AG04449 (cell line): ENCODE results near the gene BANP.
"Not testable (repeated sequence)": the region's sequence is repeated elsewhere in the genome, so short reads cannot be mapped to it uniquely, and the experiment has no call there.

Experiments
- CTCF ChIA-PET: fragments of 350-600 bp; formaldehyde crosslinking; extraction: SDS; loops from one replicate; lab custom pipeline; 2021; ENCODE audit warnings: antibody characterized with exemption; lab: Yijun Ruan, JAX
- POLR2A ChIA-PET: fragments of 400-600, 350-600 bp; formaldehyde crosslinking; extraction: SDS; loops from one replicate; lab custom pipeline; 2020; ENCODE audit warnings: antibody characterized with exemption, inconsistent platforms; lab: Yijun Ruan, JAX
- DNase-seq: peaks from one replicate; pipeline ENCODE4 v3.0.0-alpha.2; 2010; ENCODE audit warnings: low read depth, low spot score
- H3K4me3 ChIP-seq: 2 replicates; pipeline ENCODE4 v1.5.1; 2011; ENCODE audit warnings: low read depth, mild to moderate bottlenecking, control low read depth, low read length
- TF ChIP-seq, protein P1 (sequence below): IDR thresholded peaks from one replicate; pipeline ENCODE4 v1.5.1; 2011; ENCODE audit warnings: mild to moderate bottlenecking, moderate library complexity, low read length, control low read depth, inconsistent platforms; ENCODE audit not compliant: insufficient read depth; ENCODE audit errors: missing control alignments

The BANP gene

DNA sequence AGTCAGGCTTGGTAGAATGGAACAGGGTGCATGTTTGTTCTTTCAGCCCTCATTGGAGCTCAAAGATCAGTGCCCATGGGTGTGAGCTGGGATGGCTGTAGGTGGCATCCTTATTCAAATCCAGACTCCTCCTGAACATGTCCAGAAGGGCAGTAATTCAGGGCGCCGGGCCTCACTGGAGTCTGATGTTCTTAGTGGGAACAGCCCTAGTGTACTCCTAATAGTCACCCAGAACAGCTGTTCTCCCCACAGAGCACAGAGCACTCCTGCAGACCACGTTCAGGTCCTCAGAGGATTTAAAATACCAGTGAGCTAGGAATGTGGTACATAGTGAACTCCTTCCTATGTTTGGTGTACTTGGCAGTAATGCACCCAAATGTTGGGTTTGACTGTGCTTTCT is 96.2 kb downstream of the BANP start:
- TF ChIP-seq, protein P1, sequence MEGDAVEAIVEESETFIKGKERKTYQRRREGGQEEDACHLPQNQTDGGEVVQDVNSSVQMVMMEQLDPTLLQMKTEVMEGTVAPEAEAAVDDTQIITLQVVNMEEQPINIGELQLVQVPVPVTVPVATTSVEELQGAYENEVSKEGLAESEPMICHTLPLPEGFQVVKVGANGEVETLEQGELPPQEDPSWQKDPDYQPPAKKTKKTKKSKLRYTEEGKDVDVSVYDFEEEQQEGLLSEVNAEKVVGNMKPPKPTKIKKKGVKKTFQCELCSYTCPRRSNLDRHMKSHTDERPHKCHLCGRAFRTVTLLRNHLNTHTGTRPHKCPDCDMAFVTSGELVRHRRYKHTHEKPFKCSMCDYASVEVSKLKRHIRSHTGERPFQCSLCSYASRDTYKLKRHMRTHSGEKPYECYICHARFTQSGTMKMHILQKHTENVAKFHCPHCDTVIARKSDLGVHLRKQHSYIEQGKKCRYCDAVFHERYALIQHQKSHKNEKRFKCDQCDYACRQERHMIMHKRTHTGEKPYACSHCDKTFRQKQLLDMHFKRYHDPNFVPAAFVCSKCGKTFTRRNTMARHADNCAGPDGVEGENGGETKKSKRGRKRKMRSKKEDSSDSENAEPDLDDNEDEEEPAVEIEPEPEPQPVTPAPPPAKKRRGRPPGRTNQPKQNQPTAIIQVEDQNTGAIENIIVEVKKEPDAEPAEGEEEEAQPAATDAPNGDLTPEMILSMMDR = no peak
- no peak for DNase-seq
- POLR2A ChIA-PET = no interaction called here
- CTCF ChIA-PET = no interaction called here
- H3K4me3 ChIP-seq = no peak overlapping the region

DNA sequence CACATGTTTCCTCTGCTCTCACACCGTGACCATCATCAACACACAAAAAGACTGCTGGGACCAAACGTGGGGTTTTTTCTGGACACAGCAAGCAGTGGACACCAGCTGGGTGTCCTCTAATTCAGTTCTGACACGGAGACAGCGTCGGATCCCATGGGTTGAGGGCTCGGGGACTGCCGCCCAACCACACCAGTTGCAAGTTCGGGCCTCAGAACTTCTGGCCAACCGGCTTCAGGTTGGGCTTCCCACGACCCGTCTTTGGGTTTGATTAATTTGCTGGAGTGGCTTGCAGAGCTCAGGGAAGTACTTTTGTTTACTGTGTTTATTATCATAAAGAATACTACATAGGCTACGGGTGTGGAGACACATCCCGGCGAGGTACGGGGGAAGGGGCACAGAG is 97.8 kb downstream of the BANP start:
- H3K4me3 ChIP-seq = no peak overlapping the region
- ChIA-PET POLR2A (no interaction called here), CTCF (no interaction called here)
- TF ChIP-seq, protein P1 = no peak
- no peak for DNase-seq

DNA sequence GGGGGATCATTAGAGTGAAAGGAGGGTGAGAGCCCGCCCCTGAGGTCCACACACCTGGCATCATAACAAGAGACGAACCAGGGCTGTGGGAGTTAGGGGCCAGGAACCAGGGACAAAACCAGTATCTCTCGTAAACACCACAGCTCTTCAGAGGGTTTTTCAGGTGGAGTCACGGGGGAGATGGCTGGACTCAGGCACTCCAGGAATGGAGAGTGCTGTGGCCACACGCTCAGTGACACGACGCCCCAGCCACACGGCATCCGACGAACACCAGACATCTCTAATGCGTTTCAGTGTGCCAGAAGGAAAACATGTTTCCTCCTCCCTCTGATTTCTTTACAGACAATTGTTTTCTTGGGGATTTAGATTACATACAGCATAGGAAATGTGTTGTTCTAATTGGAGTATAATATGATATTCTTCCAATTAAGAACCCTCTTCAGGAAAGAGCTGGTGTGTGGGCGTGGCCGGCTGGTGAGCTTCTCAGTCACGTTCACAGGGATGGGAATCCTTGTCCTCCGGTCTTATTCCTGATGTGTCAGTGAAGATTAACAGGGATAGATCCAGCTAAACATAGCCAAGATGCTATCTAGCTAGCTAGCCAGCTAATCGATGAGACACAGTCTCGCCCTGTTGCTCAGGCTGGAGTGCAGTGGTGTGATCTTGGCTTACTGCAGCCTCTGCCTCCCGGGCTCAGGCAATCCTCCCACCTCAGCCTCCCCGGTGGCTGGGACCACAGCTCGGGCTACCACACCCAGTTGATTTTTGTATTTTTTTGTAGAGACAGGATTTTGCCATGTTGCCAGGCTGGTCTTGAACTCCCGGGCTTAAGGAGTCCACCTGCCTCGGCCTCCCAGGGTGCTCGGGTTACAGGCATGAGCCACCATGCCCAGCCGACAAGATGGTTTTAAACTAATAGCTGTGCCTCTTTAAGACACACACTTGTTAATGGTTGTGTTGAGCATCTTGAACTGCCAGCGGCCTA is 98.6 kb downstream of the BANP start:
- TF ChIP-seq, protein P1 = no peak
- no peak overlapping the region for H3K4me3 ChIP-seq
- DNase-seq = no peak
- POLR2A ChIA-PET = no interaction called here
- CTCF ChIA-PET = interaction anchor here (1.8 kb wide), 2 partner anchors 11 to 14 kb away, joined by 4 to 5 read pairs; no protein-coding TSS in a partner anchor

DNA sequence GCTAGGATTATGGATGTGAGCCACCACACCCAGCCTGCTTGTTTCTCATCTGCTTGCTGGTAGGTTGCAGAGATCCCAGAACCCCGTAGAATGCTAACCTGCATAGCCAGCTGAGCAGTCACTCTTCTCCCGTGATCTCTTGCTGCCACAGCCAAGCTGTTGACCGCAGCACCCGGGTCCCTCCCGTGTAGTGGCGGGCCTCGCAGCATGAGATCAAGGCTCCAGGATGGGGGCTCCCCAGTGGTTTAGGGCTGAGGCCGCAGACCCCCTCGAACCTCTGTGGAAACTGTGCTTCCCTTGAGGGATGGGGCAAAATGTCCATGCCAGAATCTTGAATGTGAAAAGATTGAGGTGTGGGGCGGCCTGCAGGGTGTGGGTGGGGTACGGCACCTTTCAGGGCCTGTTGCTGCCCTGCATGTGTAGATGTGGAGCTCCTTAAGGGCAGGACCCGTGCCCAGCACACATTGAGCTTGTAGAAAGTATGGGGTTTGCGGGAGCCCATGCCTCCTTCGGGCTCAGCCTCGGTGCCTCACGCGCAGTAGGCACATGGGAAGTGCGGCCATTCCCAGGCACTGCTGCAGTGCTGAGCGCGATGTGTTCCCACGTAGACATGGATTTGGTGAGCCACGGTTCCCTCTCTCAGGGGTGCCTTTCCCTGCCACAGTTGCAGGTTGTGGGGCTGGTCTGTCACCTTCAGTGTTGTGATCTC is 99.9 kb downstream of the BANP start:
- TF ChIP-seq, protein P1 = no peak
- CTCF ChIA-PET = interaction anchor here (1.8 kb wide), 2 partner anchors 10 to 12 kb away, joined by 4 to 5 read pairs; no protein-coding TSS in a partner anchor
- H3K4me3 ChIP-seq = no peak overlapping the region
- POLR2A ChIA-PET = no interaction called here
- DNase-seq = no peak

DNA sequence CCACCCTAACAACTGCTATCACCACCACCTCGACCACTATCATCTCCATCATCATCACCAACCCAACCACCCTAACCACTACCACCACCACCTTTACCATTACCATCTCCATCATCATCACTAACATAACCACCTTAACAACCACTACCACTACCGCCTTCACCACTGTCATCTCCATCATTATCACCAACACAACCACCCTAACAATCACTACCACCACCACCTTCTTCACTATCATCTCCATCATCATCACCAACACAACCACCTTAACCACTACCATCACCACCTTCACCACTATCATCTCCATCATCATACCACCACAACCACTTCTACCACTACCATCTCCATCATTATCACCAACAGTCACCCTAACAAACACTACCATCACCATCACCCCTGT is 101.4 kb downstream of the BANP start:
- TF ChIP-seq, protein P1 = no peak
- POLR2A ChIA-PET = no interaction called here
- CTCF ChIA-PET = interaction anchor here (1.0 to 1.2 kb wide), 2 partner anchors 9 to 11 kb away, joined by 3 to 5 read pairs; no protein-coding TSS in a partner anchor

DNA sequence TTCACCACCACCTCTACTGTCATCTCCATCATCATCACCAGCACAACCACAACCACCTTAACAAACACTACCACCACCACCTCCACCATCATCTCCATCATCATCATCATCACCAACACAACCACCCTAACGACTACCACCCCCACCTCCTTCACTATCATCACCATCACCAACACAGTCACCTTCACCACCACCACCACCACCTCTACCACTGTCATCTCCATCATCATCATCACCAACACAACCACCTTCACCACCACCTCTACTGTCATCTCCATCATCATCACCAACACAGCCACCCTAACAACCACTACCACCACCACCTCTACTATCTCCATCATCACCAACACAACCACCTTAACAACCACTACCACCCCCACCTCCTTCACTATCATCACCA is 102.2 kb downstream of the BANP start:
- DNase-seq, POLR2A ChIA-PET, CTCF ChIA-PET, H3K4me3 ChIP-seq: not testable (repeated sequence)

More for the DNA sequence above, 101.4 kb downstream of the BANP start:
- H3K4me3 ChIP-seq = no peak overlapping the region
- no peak for DNase-seq
